ENCODE data around the gene TRAPPC2L.

DNA sequence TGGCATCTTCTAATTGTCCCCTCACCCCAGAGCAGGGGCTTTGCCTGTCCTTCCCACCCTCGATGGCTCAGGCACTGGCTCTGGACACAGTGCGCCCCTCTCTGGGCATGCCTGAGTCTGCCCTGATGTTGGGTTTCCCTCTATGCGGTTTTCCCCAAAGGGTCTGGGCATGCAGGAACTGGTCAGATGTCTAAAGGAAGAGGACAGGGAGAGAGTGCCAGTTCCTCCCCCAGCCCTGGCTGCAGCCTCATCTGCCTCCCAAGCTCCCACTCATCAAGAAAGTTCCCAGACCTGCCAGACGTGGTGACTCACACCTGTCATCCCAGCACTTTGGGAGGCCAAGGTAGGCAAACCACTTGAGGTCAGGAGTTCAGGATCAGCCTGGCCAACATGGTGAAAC is 50.8 kb downstream of the TRAPPC2L start:
- no peak for TF ChIP-seq TAF1 (IDR thresholded peaks at IDR 0.05; ENCODE audit: borderline replicate concordance, insufficient read depth, low read length)
- TF ChIP-seq POLR2AphosphoS5 (IDR thresholded peaks at IDR 0.05; ENCODE audit: low read depth, low read length): no peak
- TF ChIP-seq, protein P1, sequence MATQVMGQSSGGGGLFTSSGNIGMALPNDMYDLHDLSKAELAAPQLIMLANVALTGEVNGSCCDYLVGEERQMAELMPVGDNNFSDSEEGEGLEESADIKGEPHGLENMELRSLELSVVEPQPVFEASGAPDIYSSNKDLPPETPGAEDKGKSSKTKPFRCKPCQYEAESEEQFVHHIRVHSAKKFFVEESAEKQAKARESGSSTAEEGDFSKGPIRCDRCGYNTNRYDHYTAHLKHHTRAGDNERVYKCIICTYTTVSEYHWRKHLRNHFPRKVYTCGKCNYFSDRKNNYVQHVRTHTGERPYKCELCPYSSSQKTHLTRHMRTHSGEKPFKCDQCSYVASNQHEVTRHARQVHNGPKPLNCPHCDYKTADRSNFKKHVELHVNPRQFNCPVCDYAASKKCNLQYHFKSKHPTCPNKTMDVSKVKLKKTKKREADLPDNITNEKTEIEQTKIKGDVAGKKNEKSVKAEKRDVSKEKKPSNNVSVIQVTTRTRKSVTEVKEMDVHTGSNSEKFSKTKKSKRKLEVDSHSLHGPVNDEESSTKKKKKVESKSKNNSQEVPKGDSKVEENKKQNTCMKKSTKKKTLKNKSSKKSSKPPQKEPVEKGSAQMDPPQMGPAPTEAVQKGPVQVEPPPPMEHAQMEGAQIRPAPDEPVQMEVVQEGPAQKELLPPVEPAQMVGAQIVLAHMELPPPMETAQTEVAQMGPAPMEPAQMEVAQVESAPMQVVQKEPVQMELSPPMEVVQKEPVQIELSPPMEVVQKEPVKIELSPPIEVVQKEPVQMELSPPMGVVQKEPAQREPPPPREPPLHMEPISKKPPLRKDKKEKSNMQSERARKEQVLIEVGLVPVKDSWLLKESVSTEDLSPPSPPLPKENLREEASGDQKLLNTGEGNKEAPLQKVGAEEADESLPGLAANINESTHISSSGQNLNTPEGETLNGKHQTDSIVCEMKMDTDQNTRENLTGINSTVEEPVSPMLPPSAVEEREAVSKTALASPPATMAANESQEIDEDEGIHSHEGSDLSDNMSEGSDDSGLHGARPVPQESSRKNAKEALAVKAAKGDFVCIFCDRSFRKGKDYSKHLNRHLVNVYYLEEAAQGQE (IDR thresholded peaks at IDR 0.05; ENCODE audit: insufficient read depth in 1 of 2, low read depth in 2 of 2, low read length in 2 of 2): no peak
- TF ChIP-seq SIN3A (IDR thresholded peaks at IDR 0.05; ENCODE audit: borderline replicate concordance, insufficient read depth, low read length): no peak
